HL-60 (cell line): Measurements from ENCODE around the gene SNAPC3.

ENCODE experiments used
- POLR2AphosphoS5 ChIP-seq: IDR thresholded peaks from 2 replicates; pipeline ENCODE4 v1.6.1; 2012; ENCODE audit warnings: low read depth
- TF ChIP-seq, protein P1 (sequence below): IDR thresholded peaks from one replicate; pipeline ENCODE4 v1.5.1; 2011; ENCODE audit warnings: low read length, control low read depth, inconsistent platforms; ENCODE audit not compliant: insufficient read depth

GRCh38 chr9:15377625-15378540 lies 44.8 kb upstream of the SNAPC3 start:
- TF ChIP-seq, protein P1, sequence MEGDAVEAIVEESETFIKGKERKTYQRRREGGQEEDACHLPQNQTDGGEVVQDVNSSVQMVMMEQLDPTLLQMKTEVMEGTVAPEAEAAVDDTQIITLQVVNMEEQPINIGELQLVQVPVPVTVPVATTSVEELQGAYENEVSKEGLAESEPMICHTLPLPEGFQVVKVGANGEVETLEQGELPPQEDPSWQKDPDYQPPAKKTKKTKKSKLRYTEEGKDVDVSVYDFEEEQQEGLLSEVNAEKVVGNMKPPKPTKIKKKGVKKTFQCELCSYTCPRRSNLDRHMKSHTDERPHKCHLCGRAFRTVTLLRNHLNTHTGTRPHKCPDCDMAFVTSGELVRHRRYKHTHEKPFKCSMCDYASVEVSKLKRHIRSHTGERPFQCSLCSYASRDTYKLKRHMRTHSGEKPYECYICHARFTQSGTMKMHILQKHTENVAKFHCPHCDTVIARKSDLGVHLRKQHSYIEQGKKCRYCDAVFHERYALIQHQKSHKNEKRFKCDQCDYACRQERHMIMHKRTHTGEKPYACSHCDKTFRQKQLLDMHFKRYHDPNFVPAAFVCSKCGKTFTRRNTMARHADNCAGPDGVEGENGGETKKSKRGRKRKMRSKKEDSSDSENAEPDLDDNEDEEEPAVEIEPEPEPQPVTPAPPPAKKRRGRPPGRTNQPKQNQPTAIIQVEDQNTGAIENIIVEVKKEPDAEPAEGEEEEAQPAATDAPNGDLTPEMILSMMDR = no peak
- TF ChIP-seq POLR2AphosphoS5 = no peak
